Neuronal stem cell (in vitro differentiated cells): ENCODE data around the gene MRGPRG.
A peak's percentile ranks its signal among the peaks of the same experiment; 100 is the strongest.

Experiments used
- DNase-seq: peaks from one replicate; pipeline ENCODE4 v3.0.0-alpha.2; 2013; ENCODE audit warnings: low spot score
- H2AFZ ChIP-seq: one replicate; pipeline ENCODE4 v1.6.1; 2013; ENCODE audit warnings: mild to moderate bottlenecking, low read length, inconsistent platforms
- H2AK5ac ChIP-seq: 2 replicates; pipeline ENCODE4 v1.6.1; 2013; ENCODE audit warnings: low read depth, mild to moderate bottlenecking, inconsistent platforms, low read length, moderate library complexity, mixed read lengths
- H2BK120ac ChIP-seq: 2 replicates; pipeline ENCODE4 v1.6.1; 2013; ENCODE audit warnings: low read depth, mild to moderate bottlenecking, inconsistent platforms, low read length, moderate library complexity, mixed read lengths
- H2BK12ac ChIP-seq: one replicate; pipeline ENCODE4 v1.6.1; 2013; ENCODE audit warnings: low read length, inconsistent platforms
- H2BK15ac ChIP-seq: 2 replicates; pipeline ENCODE4 v1.6.1; 2013; ENCODE audit warnings: mild to moderate bottlenecking, low read length, inconsistent platforms, mixed read lengths
- H2BK5ac ChIP-seq: one replicate; pipeline ENCODE4 v1.6.1; 2013; ENCODE audit warnings: inconsistent platforms, mild to moderate bottlenecking, low read length, moderate library complexity
- H3K14ac ChIP-seq: one replicate; pipeline ENCODE4 v1.6.1; 2013; ENCODE audit warnings: low read length, inconsistent platforms
- H3K18ac ChIP-seq: 2 replicates; pipeline ENCODE4 v1.6.1; 2013; ENCODE audit warnings: low read length, inconsistent platforms
- H3K23ac ChIP-seq: 2 replicates; pipeline ENCODE4 v1.6.1; 2013; ENCODE audit warnings: low read depth, mild to moderate bottlenecking, mixed read lengths, low read length, inconsistent platforms; ENCODE audit not compliant: poor library complexity
- H3K27ac ChIP-seq: replicated peaks from 3 replicates; pipeline ENCODE4 v1.5.1; 2013; ENCODE audit warnings: low read length, inconsistent platforms
- H3K27me3 ChIP-seq, 3 experiments: 2 replicates each; pipeline ENCODE4 v1.6.1; 2013; ENCODE audit warnings: low read length in 3 of 3, mild to moderate bottlenecking in 2 of 3, inconsistent platforms in 1 of 3, low read depth in 1 of 3, mixed read lengths in 1 of 3, moderate library complexity in 1 of 3; ENCODE audit not compliant: control insufficient read depth in 3 of 3, insufficient read depth in 3 of 3
- H3K36me3 ChIP-seq, 2 donors: replicated peaks in 1 of 2; 2 replicates each; pipeline ENCODE4 v1.6.1; 2013; ENCODE audit warnings: low read length in 2 of 2; ENCODE audit not compliant: control insufficient read depth in 2 of 2, insufficient read depth in 2 of 2
- H3K4ac ChIP-seq: 2 replicates; pipeline ENCODE4 v1.6.1; 2013; ENCODE audit warnings: inconsistent platforms, mild to moderate bottlenecking, low read length, moderate library complexity
- H3K4me1 ChIP-seq, 2 donors: 1 replicate in 1 of 2; 2 replicates in 1 of 2; pipeline ENCODE4 v1.6.1; 2013; ENCODE audit warnings: low read length in 2 of 2, low read depth in 1 of 2; ENCODE audit not compliant: control insufficient read depth in 2 of 2, insufficient read depth in 1 of 2
- H3K4me2 ChIP-seq: one replicate; pipeline ENCODE4 v1.6.1; 2013; ENCODE audit warnings: mild to moderate bottlenecking, low read length, inconsistent platforms; ENCODE audit not compliant: insufficient read depth, poor library complexity, severe bottlenecking
- H3K4me3 ChIP-seq, 2 donors: 2 replicates each; pipeline ENCODE4 v1.5.1; 2013; ENCODE audit warnings: low read length in 2 of 2, mild to moderate bottlenecking in 2 of 2, inconsistent platforms in 1 of 2, moderate library complexity in 1 of 2
- H3K79me1 ChIP-seq: one replicate; pipeline ENCODE4 v1.6.1; 2013; ENCODE audit warnings: low read depth, mild to moderate bottlenecking, inconsistent platforms, low read length, moderate library complexity
- H3K9ac ChIP-seq: one replicate; pipeline ENCODE4 v1.6.1; 2013; ENCODE audit warnings: mild to moderate bottlenecking, low read depth, low read length, inconsistent platforms; ENCODE audit not compliant: poor library complexity
- H3K9me3 ChIP-seq, 2 donors: replicated peaks in 1 of 2; 2 replicates each; pipeline versions ENCODE3 to v1.6.1; 2013; ENCODE audit warnings: low read length in 2 of 2, mild to moderate bottlenecking in 2 of 2, inconsistent platforms in 1 of 2, low read depth in 1 of 2, mixed read lengths in 1 of 2, moderate library complexity in 1 of 2; ENCODE audit not compliant: control insufficient read depth in 2 of 2, insufficient read depth in 1 of 2
- H4K8ac ChIP-seq: one replicate; pipeline ENCODE4 v1.6.1; 2013; ENCODE audit warnings: low read depth, mild to moderate bottlenecking, inconsistent platforms, low read length, moderate library complexity
- H4K91ac ChIP-seq: one replicate; pipeline ENCODE4 v1.6.1; 2013; ENCODE audit warnings: low read length, low read depth, mild to moderate bottlenecking, inconsistent platforms; ENCODE audit not compliant: poor library complexity
- WGBS, 2 donors: extraction: QIAGEN DNeasy Blood & Tissue Kit; methylation state at CpG; one replicate each; pipeline ENCODE4 v1.1.7; 2013; ENCODE audit warnings: missing lambda C conversion rate in 2 of 2, mixed read lengths in 1 of 2; ENCODE audit not compliant: insufficient read length in 2 of 2, insufficient replicate concordance in 1 of 2; ENCODE audit errors: extremely low coverage in 2 of 2; 5-methylcytosine and 5-hydroxymethylcytosine counted together

The MRGPRG gene

GRCh38 chr11:3201112-3201581 lies 17.5 kb downstream of the MRGPRG start:
- Histone ChIP-seq H3K14ac (no peak overlapping the region), H2AFZ (no peak overlapping the region), H3K27ac (no peak overlapping the region), H3K18ac (peak overlapping the region; percentile 46), H3K4me3 (no peak overlapping the region), H2BK5ac (peak overlapping the region; percentile 66), H3K9me3 (peaks cover 0 to 1% of the 10 kb centered on the region in 2 donors), H3K79me1 (no peaks in the 10 kb centered on the region), H2BK12ac (no peak overlapping the region), H2BK15ac (peak overlapping the region; percentile 46), H2BK120ac (no peak overlapping the region), H3K4me1 (peaks cover 0 to 4% of the 10 kb centered on the region in 2 donors), H4K8ac (no peak overlapping the region), H3K4me2 (no peak overlapping the region), H3K9ac (no peak overlapping the region), H3K27me3 (peaks cover 0 to 88% (median 22%) of the 10 kb centered on the region in 3 experiments), H3K36me3 (no peaks in the 10 kb centered on the region), H4K91ac (no peak overlapping the region), H3K23ac (peak overlapping the region; percentile 63), H2AK5ac (no peak overlapping the region), H3K4ac (no peak overlapping the region)
- no peak for DNase-seq
- WGBS, 2 donors: no CpG with 5 or more reads among the region's 15 CpGs

GRCh38 chr11:3200388-3201111 lies 18.1 kb downstream of the MRGPRG start:
- no peak overlapping the region for H2AFZ ChIP-seq
- peak overlapping the region; percentile 66 for H2BK5ac ChIP-seq
- H3K9ac ChIP-seq: peak overlapping the region; percentile 30
- H3K23ac ChIP-seq: peak overlapping the region; percentile 63
- peaks cover 0 to 1% of the 10 kb centered on the region in 2 donors for H3K9me3 ChIP-seq
- no peak overlapping the region for H3K4me2 ChIP-seq
- H3K79me1 ChIP-seq: no peaks in the 10 kb centered on the region
- peaks cover 0 to 90% (median 22%) of the 10 kb centered on the region in 3 experiments for H3K27me3 ChIP-seq
- H3K36me3 ChIP-seq: no peaks in the 10 kb centered on the region
- H3K14ac ChIP-seq: peak overlapping the region; percentile 51
- H4K8ac ChIP-seq: no peak overlapping the region
- no peak overlapping the region for H4K91ac ChIP-seq
- no CpG with 5 or more reads among the region's 12 CpGs for WGBS, 2 donors
- no peak overlapping the region for H3K4me3 ChIP-seq
- H3K4me1 ChIP-seq: peaks cover 0 to 4% of the 10 kb centered on the region in 2 donors
- H2BK15ac ChIP-seq: peak overlapping the region; percentile 46
- H2BK12ac ChIP-seq: peak overlapping the region; percentile 90
- H3K18ac ChIP-seq: peak overlapping the region; percentile 75
- no peak overlapping the region for H2BK120ac ChIP-seq
- H3K27ac ChIP-seq: no peak overlapping the region
- H3K4ac ChIP-seq: no peak overlapping the region
- DNase-seq: no peak
- H2AK5ac ChIP-seq: peak overlapping the region; percentile 74

GRCh38 chr11:3199537-3200295 lies 18.9 kb downstream of the MRGPRG start:
- Histone ChIP-seq H4K8ac (no peak overlapping the region), H3K14ac (peak overlapping the region; percentile 50), H3K4ac (no peak overlapping the region), H3K36me3 (no peaks in the 10 kb centered on the region), H3K23ac (peak overlapping the region; percentile 86), H3K27me3 (peaks cover 0 to 83% (median 22%) of the 10 kb centered on the region in 3 experiments), H2BK120ac (no peak overlapping the region), H3K4me3 (no peak overlapping the region), H3K9ac (peak overlapping the region; percentile 50), H2BK5ac (peak overlapping the region; percentile 44), H3K79me1 (no peaks in the 10 kb centered on the region), H3K9me3 (peaks cover 0 to 1% of the 10 kb centered on the region in 2 donors), H4K91ac (no peak overlapping the region), H3K18ac (peak overlapping the region; percentile 53), H3K27ac (no peak overlapping the region), H2BK12ac (no peak overlapping the region), H3K4me1 (peaks cover 0 to 4% of the 10 kb centered on the region in 2 donors), H2AK5ac (peak overlapping the region; percentile 60), H3K4me2 (no peak overlapping the region), H2BK15ac (no peak overlapping the region), H2AFZ (no peak overlapping the region)
- no peak for DNase-seq
- no CpG with 5 or more reads among the region's 19 CpGs for WGBS, 2 donors

GRCh38 chr11:3198815-3199214 lies 19.8 kb downstream of the MRGPRG start:
- Histone ChIP-seq H3K4me2 (no peak overlapping the region), H2AFZ (no peak overlapping the region), H3K27ac (no peak overlapping the region), H3K14ac (no peak overlapping the region), H2BK120ac (no peak overlapping the region), H3K18ac (no peak overlapping the region), H2BK15ac (no peak overlapping the region), H3K9me3 (peaks cover 0 to 1% of the 10 kb centered on the region in 2 donors), H2BK12ac (no peak overlapping the region), H3K79me1 (no peaks in the 10 kb centered on the region), H3K23ac (peak overlapping the region; percentile 86), H2BK5ac (no peak overlapping the region), H3K4me1 (peaks cover 0 to 4% of the 10 kb centered on the region in 2 donors), H2AK5ac (no peak overlapping the region), H3K4me3 (no peak overlapping the region), H3K9ac (no peak overlapping the region), H4K8ac (no peak overlapping the region), H3K27me3 (peaks cover 0 to 74% (median 18%) of the 10 kb centered on the region in 3 experiments), H3K36me3 (no peaks in the 10 kb centered on the region), H3K4ac (no peak overlapping the region), H4K91ac (no peak overlapping the region)
- no CpG with 5 or more reads among the region's 15 CpGs for WGBS, 2 donors
- DNase-seq: no peak
